Thymus (tissue), 11 donors: ENCODE data around the gene C5orf58. TPM values are rescaled to one million over a fixed set of nuclear protein-coding genes. Genes with fewer than 3 reads are reported as not detected.

Experiments
- DNase-seq, 9 donors: peaks; one replicate each; pipeline ENCODE4 v3.0.0-alpha.2; 2013; ENCODE audit warnings: low spot score in 9 of 9, low read depth in 6 of 9, missing footprints in 1 of 9
- H3K27ac ChIP-seq, 2 donors: one replicate each; pipeline ENCODE4 v1.5.1; 2013; ENCODE audit warnings: control low read depth in 1 of 2, low read depth in 1 of 2, low read length in 1 of 2, mild to moderate bottlenecking in 1 of 2, moderate library complexity in 1 of 2
- H3K27me3 ChIP-seq, 2 donors: one replicate each; pipeline ENCODE4 v1.5.1; 2013; ENCODE audit warnings: low read length in 1 of 2; ENCODE audit not compliant: control insufficient read depth in 2 of 2, insufficient read depth in 1 of 2
- H3K36me3 ChIP-seq, 2 donors: one replicate each; pipeline ENCODE4 v1.5.1; 2013; ENCODE audit warnings: low read length in 1 of 2, mild to moderate bottlenecking in 1 of 2, moderate library complexity in 1 of 2; ENCODE audit not compliant: control insufficient read depth in 2 of 2, insufficient read depth in 2 of 2
- H3K4me1 ChIP-seq, 2 donors: one replicate each; pipeline ENCODE4 v1.5.1; 2013; ENCODE audit warnings: low read length in 2 of 2; ENCODE audit not compliant: control insufficient read depth in 2 of 2, insufficient read depth in 2 of 2
- H3K4me3 ChIP-seq, 2 donors: one replicate each; pipeline ENCODE4 v1.5.1; 2013; ENCODE audit warnings: low read length in 2 of 2, control low read depth in 1 of 2, mild to moderate bottlenecking in 1 of 2
- H3K9me3 ChIP-seq, 2 donors: one replicate each; pipeline ENCODE4 v1.5.1; 2013; ENCODE audit warnings: low read length in 1 of 2, mild to moderate bottlenecking in 1 of 2; ENCODE audit not compliant: control insufficient read depth in 2 of 2, insufficient read depth in 1 of 2
- WGBS: extraction: QIAGEN DNeasy Blood & Tissue Kit; methylation state at CpG from one replicate; pipeline ENCODE4 v1.1.7; 2013; 5-methylcytosine and 5-hydroxymethylcytosine counted together
- polyA plus RNA-seq: library from polyadenylated mRNA; stranded (reverse); fragments of 200-250 nt; gene quantifications from one replicate; pipeline ENCODE4 v1.2.3, GENCODE V29; 2013
- total RNA-seq: library from RNA; stranded (reverse); fragments of 120-200 nt; gene quantifications from one replicate; pipeline ENCODE4 v1.2.4, GENCODE V29; 2013
- donor health status: healthy.

Gene C5orf58
- total and polyA plus RNA-seq, 2 donors, result 0.48 TPM; not detected in 1

GRCh38 chr5:170218726-170219125 is 14.1 kb upstream of the C5orf58 start:
- DNase-seq, result no peak
- H3K27ac ChIP-seq, result no peak overlapping the region
- no peaks in the 10 kb centered on the region for H3K4me1 ChIP-seq
- no peak overlapping the region for H3K4me3 ChIP-seq
- 92% methylated on average over 1 of the region's 1 CpG for WGBS
- no peaks in the 10 kb centered on the region for H3K27me3 ChIP-seq
- H3K36me3 ChIP-seq, result no peaks in the 10 kb centered on the region
- no peaks in the 10 kb centered on the region for H3K9me3 ChIP-seq

GRCh38 chr5:170219615-170220014 is 13.2 kb upstream of the C5orf58 start:
- H3K9me3 ChIP-seq, result no peaks in the 10 kb centered on the region
- no peaks in the 10 kb centered on the region for H3K4me1 ChIP-seq
- H3K36me3 ChIP-seq, result no peaks in the 10 kb centered on the region
- 95% methylated on average over 2 of the region's 2 CpGs for WGBS
- DNase-seq, result no peak
- H3K4me3 ChIP-seq, result no peak overlapping the region
- no peak overlapping the region for H3K27ac ChIP-seq
- H3K27me3 ChIP-seq, result no peaks in the 10 kb centered on the region

- Histone ChIP-seq H3K27ac (no peak overlapping the region), H3K9me3 (no peaks in the 10 kb centered on the region), H3K4me1 (no peaks in the 10 kb centered on the region), H3K27me3 (no peaks in the 10 kb centered on the region), H3K36me3 (no peaks in the 10 kb centered on the region), H3K4me3 (no peak overlapping the region)
- WGBS, result 94% methylated on average over 2 of the region's 2 CpGs
- DNase-seq, result no peak
These were observed 12.6 kb upstream of the C5orf58 start for GRCh38 chr5:170220191-170220590.

- WGBS, result 88% methylated on average over 6 of the region's 6 CpGs
- no peak overlapping the region for H3K27ac ChIP-seq
- no peaks in the 10 kb centered on the region for H3K36me3 ChIP-seq
- no peak overlapping the region for H3K4me3 ChIP-seq
- peaks cover 0 to 3% of the 10 kb centered on the region in 2 donors for H3K4me1 ChIP-seq
- H3K27me3 ChIP-seq, result no peaks in the 10 kb centered on the region
- DNase-seq, result no peak
- H3K9me3 ChIP-seq, result no peaks in the 10 kb centered on the region
These were observed 11.5 kb upstream of the C5orf58 start for GRCh38 chr5:170221327-170221741.

- Histone ChIP-seq H3K27ac (no peak overlapping the region), H3K36me3 (no peaks in the 10 kb centered on the region), H3K4me1 (peaks cover 0 to 3% of the 10 kb centered on the region in 2 donors), H3K9me3 (no peaks in the 10 kb centered on the region), H3K4me3 (no peak overlapping the region), H3K27me3 (no peaks in the 10 kb centered on the region)
- DNase-seq, result no peak
These were observed 9.4 kb upstream of the C5orf58 start for GRCh38 chr5:170223360-170223759.

- Histone ChIP-seq H3K4me3 (no peak overlapping the region), H3K36me3 (no peaks in the 10 kb centered on the region), H3K9me3 (no peaks in the 10 kb centered on the region), H3K27ac (no peak overlapping the region), H3K27me3 (no peaks in the 10 kb centered on the region), H3K4me1 (peaks cover 0 to 3% of the 10 kb centered on the region in 2 donors)
- no peak for DNase-seq
- WGBS, result 93% methylated on average over 5 of the region's 5 CpGs
These were observed 8.9 kb upstream of the C5orf58 start for GRCh38 chr5:170223906-170224305.

GRCh38 chr5:170225326-170226128 is 7.3 kb upstream of the C5orf58 start:
- 67% methylated on average over 7 of the region's 7 CpGs for WGBS

GRCh38 chr5:170226129-170226615 is 6.6 kb upstream of the C5orf58 start:
- Histone ChIP-seq H3K27me3 (no peaks in the 10 kb centered on the region), H3K27ac (no peak overlapping the region), H3K4me3 (no peak overlapping the region), H3K4me1 (peaks cover 0 to 3% of the 10 kb centered on the region in 2 donors), H3K9me3 (no peaks in the 10 kb centered on the region), H3K36me3 (no peaks in the 10 kb centered on the region)
- DNase-seq, result no peak
- 94% methylated on average over 9 of the region's 9 CpGs for WGBS

More at GRCh38 chr5:170225326-170226128, 7.3 kb upstream of the C5orf58 start:
- Histone ChIP-seq H3K4me3 (no peak overlapping the region), H3K36me3 (no peaks in the 10 kb centered on the region), H3K9me3 (no peaks in the 10 kb centered on the region), H3K4me1 (peaks cover 0 to 3% of the 10 kb centered on the region in 2 donors), H3K27me3 (no peaks in the 10 kb centered on the region), H3K27ac (no peak overlapping the region)
- DNase-seq, result peak; percentile 44 to 86 (median 60)

- no peak overlapping the region for H3K27ac ChIP-seq
- WGBS, result 96% methylated on average over 2 of the region's 2 CpGs
- no peak for DNase-seq
These were observed 6.1 kb upstream of the C5orf58 start for GRCh38 chr5:170226661-170227060.

More at GRCh38 chr5:170226661-170227060, 6.1 kb upstream of the C5orf58 start:
- H3K36me3 ChIP-seq, result no peaks in the 10 kb centered on the region
- H3K4me1 ChIP-seq, result peaks cover 0 to 3% of the 10 kb centered on the region in 2 donors
- no peaks in the 10 kb centered on the region for H3K27me3 ChIP-seq
- no peaks in the 10 kb centered on the region for H3K9me3 ChIP-seq
- no peak overlapping the region for H3K4me3 ChIP-seq
